COLO829 (cell line): Measurements from ENCODE around the gene TSLP.

Source experiments
- DNase-seq: peaks from one replicate; pipeline ENCODE4 v3.0.0; 2012; ENCODE audit warnings: low spot score

TSLP gene

GRCh38 chr5:111071413-111071812 is at the start of gene TSLP:
TSLP (plus strand) TSS chr5:111071713; CDS start chr5:111071891, 178 bp downstream.
- DNase-seq, result no peak

GRCh38 chr5:111022301-111022700 is 49.2 kb upstream of the TSLP start:
- no peak for DNase-seq

- no peak for DNase-seq
Observed at GRCh38 chr5:111028865-111029264, 42.6 kb upstream of the TSLP start.

- no peak for DNase-seq
Observed at GRCh38 chr5:111043712-111044506, 27.6 kb upstream of the TSLP start.

GRCh38 chr5:111058064-111058463 is 13.4 kb upstream of the TSLP start:
- DNase-seq, result no peak

GRCh38 chr5:111060169-111060568 is 11.3 kb upstream of the TSLP start:
- no peak for DNase-seq

GRCh38 chr5:111061618-111062017 is 9.9 kb upstream of the TSLP start:
- DNase-seq, result no peak

- no peak for DNase-seq
Observed at GRCh38 chr5:111063709-111064322, 7.7 kb upstream of the TSLP start.

- no peak for DNase-seq
Observed at GRCh38 chr5:111066261-111066938, 5.1 kb upstream of the TSLP start.

- DNase-seq, result no peak
Observed at GRCh38 chr5:111068213-111068612, 3.3 kb upstream of the TSLP start.

- no peak for DNase-seq
Observed at GRCh38 chr5:111069839-111070238, 1.7 kb upstream of the TSLP start.

GRCh38 chr5:111070272-111071134 is 1.0 kb upstream of the TSLP start:
- no peak for DNase-seq

GRCh38 chr5:111072949-111073682 is 1.6 kb downstream of the TSLP start:
- DNase-seq, result no peak

GRCh38 chr5:111074244-111074643 is 2.7 kb downstream of the TSLP start:
- DNase-seq, result no peak

GRCh38 chr5:111075520-111075919 is 4.0 kb downstream of the TSLP start:
- DNase-seq, result no peak

- DNase-seq, result no peak
Observed at GRCh38 chr5:111076091-111076490, 4.6 kb downstream of the TSLP start.

- no peak for DNase-seq
Observed at GRCh38 chr5:111077678-111078077, 6.2 kb downstream of the TSLP start.

GRCh38 chr5:111079846-111080245 is 8.3 kb downstream of the TSLP start:
- DNase-seq, result no peak

- no peak for DNase-seq
Observed at GRCh38 chr5:111083323-111083722, 11.8 kb downstream of the TSLP start.

- DNase-seq, result peak; percentile 53
Observed at GRCh38 chr5:111092062-111092853, 20.7 kb downstream of the TSLP start, which contains the start of gene WDR36. WDR36 (plus strand) TSS chr5:111092348; CDS start chr5:111092457, 109 bp downstream.
